H4 (cell line): ENCODE results near the gene ART1. TPM values are rescaled to one million over a fixed set of nuclear protein-coding genes. Genes with fewer than 3 reads are reported as not detected.
"Not testable (repeated sequence)": the region's sequence is repeated elsewhere in the genome, so short reads cannot be mapped to it uniquely, and the experiment has no call there.

ENCODE experiments used
- DNase-seq: peaks from one replicate; pipeline ENCODE4 v3.0.0-alpha.2; 2015; ENCODE audit warnings: low spot score
- total RNA-seq: library from RNA; depleted of rRNA; stranded (reverse); fragments of >200 nt; shearing (Covaris generic); gene quantifications from 2 replicates; pipeline ENCODE4 v1.2.3, GENCODE V29; 2014; rRNA removed

The ART1 gene, protein sequence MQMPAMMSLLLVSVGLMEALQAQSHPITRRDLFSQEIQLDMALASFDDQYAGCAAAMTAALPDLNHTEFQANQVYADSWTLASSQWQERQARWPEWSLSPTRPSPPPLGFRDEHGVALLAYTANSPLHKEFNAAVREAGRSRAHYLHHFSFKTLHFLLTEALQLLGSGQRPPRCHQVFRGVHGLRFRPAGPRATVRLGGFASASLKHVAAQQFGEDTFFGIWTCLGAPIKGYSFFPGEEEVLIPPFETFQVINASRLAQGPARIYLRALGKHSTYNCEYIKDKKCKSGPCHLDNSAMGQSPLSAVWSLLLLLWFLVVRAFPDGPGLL
- total RNA-seq, result not detected in 2 replicates

DNA sequence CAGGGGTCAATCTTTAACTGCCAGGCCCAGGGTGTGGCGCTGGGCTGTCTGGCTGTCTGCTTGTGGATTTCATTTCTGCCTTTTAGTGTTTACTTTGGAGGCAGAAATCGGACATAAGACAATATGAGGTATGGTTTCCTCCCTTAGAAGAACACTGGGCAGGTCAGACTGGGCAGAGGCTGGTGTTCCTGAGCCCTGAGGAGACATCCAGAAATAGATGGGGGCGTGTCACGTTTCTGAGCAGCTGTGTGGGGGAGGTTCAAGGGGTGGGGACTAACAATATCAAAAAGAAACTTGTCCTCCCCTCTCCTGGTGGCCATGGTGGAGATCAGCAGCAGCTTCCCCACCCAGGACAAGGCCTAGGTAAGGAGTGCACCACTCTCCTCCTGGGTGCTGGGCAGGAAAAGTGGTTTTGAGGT, at the start of gene ART1:
Gene ART1 (plus strand): TSS at position 312 of the 419 bp plus-strand sequence. CDS start 14,086 bp downstream, outside the sequence.
- DNase-seq, result no peak

DNA sequence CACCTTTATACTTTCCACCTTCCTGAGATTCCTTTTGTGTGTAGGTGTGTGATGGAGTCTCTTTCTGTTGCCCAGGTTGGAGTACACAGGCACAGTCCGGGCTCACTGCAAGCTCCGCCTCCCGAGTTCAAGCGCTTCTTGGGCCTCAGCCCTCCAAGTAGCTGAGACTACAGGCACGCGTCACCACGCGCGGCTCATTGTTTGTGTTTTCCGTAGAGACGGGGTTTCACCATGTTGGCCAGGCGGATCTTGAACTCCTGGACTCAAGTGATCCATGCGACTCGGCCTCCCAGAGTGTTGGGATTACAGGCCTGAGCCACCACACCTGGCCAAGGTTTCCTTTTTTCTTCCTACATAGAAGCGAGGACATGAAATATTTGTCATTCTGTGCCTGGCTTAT, 47.2 kb upstream of the ART1 start:
- not testable (repeated sequence) for DNase-seq

DNA sequence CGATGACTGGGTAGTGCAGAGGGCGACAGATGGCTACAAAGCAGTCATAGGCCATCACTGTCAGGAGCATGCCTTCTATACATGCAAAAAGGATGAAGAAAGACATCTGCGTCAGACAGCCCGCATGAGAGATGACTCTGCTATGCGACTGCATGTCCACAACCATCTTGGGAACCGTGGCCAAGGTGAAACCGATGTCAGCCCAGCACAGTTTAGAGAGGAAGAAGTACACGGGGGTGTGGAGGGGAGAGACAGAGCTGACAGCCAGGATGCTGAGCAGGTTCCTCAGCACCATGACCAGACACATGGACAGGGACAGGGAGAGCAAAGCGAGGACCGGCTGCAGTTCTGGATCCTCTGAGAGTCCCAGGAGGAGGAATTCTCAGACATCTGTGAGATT, 44.7 kb upstream of the ART1 start:
- DNase-seq, result not testable (repeated sequence)

GRCh38 chr11:3604167-3604566, 40.8 kb upstream of the ART1 start:
- DNase-seq, result no peak

DNA sequence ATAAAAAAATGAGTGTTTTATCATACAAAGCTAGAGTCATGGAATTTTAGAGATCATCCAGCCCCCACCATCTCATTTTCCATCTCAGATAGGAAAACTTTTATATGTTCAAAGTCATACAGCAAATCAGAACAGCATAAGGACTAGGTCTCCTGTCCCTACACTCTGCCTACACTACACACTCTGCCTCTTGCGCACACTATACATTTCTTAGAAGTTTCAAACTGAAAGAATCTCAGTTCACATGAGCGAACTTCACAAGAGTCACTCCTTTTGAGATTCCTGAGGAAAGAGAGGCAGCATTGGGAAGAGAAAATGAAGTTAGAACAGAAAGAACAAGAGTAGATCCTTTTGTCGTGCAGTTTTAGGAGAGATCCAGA, 39.7 kb upstream of the ART1 start:
- no peak for DNase-seq

DNA sequence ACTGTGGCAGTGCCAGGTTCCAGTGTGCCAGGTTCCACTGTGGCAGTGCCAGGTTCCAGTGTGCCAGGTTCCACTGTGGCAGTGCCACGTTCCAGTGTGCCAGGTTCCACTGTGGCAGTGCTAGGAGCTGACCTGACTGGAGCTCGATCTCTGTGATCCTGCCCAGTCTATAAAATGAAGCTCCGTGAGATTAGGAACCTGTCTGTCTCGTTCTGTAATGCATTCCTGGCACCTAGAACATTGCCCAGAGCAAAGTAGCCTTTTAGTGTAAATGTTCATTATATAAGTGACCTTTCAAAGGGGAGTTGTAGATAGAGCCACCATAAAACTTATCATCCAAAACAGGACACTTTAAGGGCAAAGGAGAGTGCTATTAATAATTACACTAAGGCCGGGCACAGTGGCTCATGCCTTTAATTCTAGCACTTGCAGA, 39.1 kb upstream of the ART1 start:
- DNase-seq, result no peak

GRCh38 chr11:3609416-3610265, 35.3 kb upstream of the ART1 start:
- DNase-seq, result no peak

- no peak for DNase-seq
These were observed 34.1 kb upstream of the ART1 start for GRCh38 chr11:3610846-3611245.

GRCh38 chr11:3611976-3612678, 32.8 kb upstream of the ART1 start:
- DNase-seq, result no peak

DNA sequence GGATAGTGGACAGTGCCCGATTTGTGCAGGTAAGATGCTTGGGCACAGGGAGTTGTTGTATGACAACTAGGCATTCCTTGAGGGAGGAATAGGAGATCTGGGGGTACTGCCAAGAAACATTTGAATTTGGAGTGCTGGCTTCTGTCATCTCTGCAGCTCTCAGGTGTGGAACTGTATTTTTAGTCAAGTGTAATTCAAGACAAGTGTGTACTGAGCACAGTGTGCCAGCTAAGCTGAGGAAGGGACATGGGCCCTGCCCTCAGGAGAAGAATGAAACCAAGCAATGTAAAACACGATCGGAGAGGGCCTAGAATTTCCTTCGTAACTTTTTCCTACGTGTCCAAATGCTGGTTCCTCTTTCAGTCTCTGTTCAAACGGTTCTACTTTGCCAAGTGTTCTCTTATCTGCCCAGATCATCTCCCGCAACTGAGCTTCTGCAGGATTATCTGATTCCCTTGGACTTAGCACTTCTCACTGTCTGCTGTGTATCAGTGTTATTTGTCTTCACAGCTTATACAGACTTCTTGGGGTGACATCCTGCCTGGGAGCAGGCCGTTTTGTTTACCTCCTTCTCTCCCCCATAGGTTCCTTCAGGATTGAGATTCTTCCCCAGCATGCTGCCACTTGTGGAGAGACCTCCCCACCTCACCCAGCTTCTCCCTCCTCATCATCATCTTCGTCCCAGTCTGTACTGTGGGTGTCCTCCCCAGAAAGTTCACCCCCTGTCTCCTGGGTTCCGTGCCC, 30.8 kb upstream of the ART1 start:
- no peak for DNase-seq

DNA sequence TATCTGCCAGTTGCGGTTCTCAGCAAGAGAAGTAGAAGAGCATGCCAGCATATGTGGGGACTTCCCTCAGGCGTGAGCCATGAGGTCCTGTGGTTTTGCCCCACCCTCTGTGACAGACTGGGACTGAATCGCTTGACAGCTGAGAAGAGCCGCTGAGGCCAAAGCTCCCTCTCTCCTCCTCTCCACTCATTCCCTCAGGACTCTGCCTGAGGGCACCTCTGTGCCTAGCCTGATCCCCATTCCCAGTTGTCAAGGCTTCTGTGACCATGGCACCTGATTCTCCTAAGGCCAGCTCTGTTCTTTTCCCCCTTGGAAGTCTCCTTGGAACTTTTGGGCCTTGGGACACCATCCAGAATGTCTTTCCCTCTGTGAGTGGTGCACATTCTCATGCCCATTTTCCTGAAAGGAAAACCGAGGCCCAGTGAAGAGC, 30.2 kb upstream of the ART1 start:
- DNase-seq, result peak; percentile 48

DNA sequence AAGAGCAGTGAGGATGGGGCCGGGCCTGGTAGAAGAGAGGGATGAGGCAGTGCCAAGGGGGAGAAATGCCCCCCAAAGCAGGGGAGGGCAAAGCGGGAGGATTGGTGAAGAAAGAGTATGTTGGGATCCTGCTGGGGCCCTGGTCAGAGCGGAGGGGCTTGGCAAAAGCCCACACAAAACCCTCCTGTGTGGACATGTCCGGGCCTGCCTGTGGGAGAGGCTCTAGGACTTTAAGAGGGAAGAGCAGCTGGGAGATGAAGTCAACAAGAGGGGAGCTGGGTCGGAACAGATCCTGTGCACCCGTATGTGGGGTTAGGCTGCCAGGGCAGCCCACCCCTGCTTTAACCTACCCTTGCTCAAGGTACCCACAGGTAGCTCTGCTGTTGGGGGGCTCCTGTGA, 28.9 kb upstream of the ART1 start:
- peak; percentile 3 for DNase-seq

DNA sequence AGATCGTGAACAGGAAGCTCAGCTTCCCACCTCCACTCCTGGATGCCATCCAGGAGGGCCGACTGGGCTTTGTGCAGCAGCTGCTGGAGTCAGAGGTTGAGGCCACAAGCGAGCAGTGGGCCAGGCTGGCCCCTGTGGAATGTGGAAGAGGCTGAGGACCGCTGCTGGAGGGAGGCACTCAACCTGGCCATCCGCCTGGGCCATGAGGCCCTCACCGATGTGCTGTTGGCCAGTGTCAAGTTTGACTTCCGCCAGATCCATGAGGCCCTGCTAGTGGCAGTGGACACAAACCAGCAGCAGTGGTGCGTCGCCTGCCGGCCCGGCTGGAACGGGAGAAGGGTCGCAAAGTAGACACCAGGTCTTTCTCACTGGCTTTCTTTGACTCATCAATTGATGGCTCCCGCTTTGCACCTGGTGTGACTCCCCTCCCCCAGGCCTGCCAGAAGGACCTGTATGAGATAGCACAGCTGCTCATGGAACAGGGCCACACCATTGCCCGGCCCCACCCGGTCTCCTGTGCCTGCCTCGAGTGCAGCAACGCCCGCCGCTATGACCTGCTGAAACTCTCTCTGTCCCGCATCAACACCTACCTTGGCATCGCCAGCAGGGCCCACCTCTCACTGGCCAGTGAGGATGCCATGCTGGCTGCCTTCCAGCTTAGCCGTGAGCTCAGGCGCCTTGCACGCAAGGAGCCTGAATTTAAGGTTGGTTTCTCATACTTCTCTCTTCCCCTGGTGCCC, 28.0 kb upstream of the ART1 start:
- DNase-seq, result peak; percentile 12

DNA sequence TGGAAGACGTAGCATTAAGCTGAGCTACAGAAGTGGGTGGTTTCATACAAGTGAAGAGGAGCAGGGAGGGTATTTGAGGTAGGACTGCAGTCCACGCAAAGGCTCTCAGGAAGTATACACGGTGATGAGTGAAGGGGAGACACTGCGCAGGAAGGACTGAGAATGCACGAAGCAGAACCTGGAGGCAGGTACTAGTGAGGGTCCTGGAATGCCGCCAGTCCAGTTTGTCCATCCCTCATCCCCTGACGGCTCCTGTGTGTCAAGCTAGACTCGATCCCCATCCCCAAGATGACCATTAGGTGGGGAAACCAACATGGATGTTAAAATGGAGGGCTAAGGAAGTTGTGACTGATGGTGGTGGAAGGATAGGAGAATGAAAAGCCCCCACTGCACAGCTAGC, 26.9 kb upstream of the ART1 start:
- DNase-seq, result no peak

GRCh38 chr11:3622521-3622920, 22.4 kb upstream of the ART1 start:
- no peak for DNase-seq

GRCh38 chr11:3623121-3623520, 21.8 kb upstream of the ART1 start:
- no peak for DNase-seq

- no peak for DNase-seq
These were observed 21.0 kb upstream of the ART1 start for GRCh38 chr11:3623767-3624458.

- no peak for DNase-seq
These were observed 18.5 kb upstream of the ART1 start for GRCh38 chr11:3626250-3626960.

GRCh38 chr11:3627291-3627690, 17.6 kb upstream of the ART1 start:
- no peak for DNase-seq

DNA sequence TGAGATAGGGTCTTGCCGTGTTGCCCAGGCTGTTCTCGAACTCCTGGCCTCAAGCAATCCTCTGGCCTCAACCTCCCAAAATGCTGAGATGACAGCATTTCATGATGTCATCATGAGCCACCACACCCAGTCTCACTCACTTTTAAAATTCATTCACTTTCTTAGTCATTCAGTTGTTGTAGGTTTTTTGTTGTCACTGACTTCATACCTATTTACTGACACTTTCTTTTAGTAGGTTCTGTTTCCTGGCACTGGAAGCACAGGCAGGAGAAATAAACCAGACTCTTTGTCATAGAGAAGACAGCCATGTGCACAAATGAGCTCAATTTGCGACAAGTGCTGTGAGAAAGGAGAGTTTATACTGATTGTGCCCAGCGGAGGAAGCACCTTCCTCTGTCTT, 13.6 kb upstream of the ART1 start:
- DNase-seq, result no peak
